ENCODE results near the gene MOCS3.

DNA sequence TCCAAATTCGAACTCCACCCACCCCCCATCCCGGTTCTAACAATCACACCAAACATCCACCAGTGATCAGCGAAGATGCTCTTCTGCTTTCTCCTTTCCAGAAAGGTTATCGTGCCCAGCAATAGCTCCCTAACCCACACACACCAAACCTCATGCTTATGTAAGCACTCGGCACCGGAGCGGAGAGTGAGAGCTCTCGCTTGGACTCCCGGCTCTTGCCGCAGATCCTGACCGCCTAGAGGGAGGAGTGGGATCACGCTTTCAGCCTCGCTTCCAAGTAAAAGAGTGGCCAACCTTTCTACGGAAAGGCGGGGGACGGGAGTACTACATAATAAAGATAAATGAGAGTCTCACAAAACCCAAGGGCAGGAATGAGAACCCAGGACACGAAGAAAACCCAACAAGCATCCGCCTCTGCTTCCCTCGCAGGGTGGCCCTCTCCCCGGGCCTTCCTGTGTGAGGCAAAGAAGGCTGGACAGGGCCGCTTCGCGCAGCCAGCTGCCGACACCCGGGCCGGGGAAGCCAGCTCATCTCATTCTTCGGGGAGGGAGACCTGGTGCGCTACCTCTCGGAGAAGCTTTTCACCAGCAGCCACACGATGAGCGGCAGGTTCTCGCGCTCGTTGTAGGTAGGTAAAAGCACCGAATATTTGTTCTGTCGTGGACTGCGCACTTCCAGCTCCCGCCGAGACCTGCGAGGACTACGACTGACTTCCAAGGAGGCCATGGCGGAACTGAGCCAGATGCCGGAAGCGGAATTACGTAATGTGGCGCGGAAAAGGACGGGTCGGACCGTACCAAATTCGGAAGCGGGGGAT lies 612 bp upstream of the MOCS3 start, which contains the start of gene DPM1:
- TF ChIP-seq, protein P1, sequence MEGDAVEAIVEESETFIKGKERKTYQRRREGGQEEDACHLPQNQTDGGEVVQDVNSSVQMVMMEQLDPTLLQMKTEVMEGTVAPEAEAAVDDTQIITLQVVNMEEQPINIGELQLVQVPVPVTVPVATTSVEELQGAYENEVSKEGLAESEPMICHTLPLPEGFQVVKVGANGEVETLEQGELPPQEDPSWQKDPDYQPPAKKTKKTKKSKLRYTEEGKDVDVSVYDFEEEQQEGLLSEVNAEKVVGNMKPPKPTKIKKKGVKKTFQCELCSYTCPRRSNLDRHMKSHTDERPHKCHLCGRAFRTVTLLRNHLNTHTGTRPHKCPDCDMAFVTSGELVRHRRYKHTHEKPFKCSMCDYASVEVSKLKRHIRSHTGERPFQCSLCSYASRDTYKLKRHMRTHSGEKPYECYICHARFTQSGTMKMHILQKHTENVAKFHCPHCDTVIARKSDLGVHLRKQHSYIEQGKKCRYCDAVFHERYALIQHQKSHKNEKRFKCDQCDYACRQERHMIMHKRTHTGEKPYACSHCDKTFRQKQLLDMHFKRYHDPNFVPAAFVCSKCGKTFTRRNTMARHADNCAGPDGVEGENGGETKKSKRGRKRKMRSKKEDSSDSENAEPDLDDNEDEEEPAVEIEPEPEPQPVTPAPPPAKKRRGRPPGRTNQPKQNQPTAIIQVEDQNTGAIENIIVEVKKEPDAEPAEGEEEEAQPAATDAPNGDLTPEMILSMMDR (IDR thresholded peaks at IDR 0.05; ENCODE audit: extremely low read depth in 1 of 2, insufficient read depth in 1 of 2, low read depth in 1 of 2, low read length in 2 of 2), result no peak
- TF ChIP-seq FOS (IDR thresholded peaks at IDR 0.05; ENCODE audit: borderline replicate concordance, insufficient read depth, low read length) (no peak), POLR2A (IDR thresholded peaks at IDR 0.05; ENCODE audit: low read depth, low read length) (peak; percentile 93), EZH2 (IDR thresholded peaks at IDR 0.05; ENCODE audit: borderline replicate concordance, low read depth, low read length, severe bottlenecking) (no peak), POLR2AphosphoS5 (IDR thresholded peaks at IDR 0.05; ENCODE audit: insufficient read depth, low read depth, low read length) (peak; percentile 90)
